Right lobe of liver (tissue), 4 donors: ENCODE results near the gene ODF4.

ENCODE experiments used
- CTCF ChIP-seq, 4 donors: fragments of 200-600 bp in 3 of 4; fragments of 450-650 bp in 1 of 4; IDR thresholded peaks; one replicate each; pipeline versions ENCODE4 v1.5.1 to v1.8.0; 2016 to 2022; ENCODE audit warnings: antibody characterized with exemption in 4 of 4, mild to moderate bottlenecking in 2 of 4
- POLR2A ChIP-seq: fragments of 450-650 bp; IDR thresholded peaks from one replicate; pipeline ENCODE4 v1.6.1; 2017; ENCODE audit warnings: antibody characterized with exemption, mild to moderate bottlenecking
- donor health status: DM: no; HTN: no; CAD: no.
- donor health status: DM: no; HTN: no; CAD: no.
- donor health status: DM: no; HTN: yes; CAD: no.

GRCh38 chr17:8362651-8363332, 23.2 kb downstream of the ODF4 start:
- TF ChIP-seq POLR2A (no peak), CTCF (IDR thresholded peaks at IDR 0.05) (no peak)
